ENCODE data around the gene SLC22A14. TPM values are rescaled to one million over a fixed set of nuclear protein-coding genes. Genes with fewer than 3 reads are reported as not detected.

SLC22A14 gene
- total and polyA plus RNA-seq, 10 donors, result 0.04 to 0.60 (median 0.18) TPM; not detected in 6

DNA sequence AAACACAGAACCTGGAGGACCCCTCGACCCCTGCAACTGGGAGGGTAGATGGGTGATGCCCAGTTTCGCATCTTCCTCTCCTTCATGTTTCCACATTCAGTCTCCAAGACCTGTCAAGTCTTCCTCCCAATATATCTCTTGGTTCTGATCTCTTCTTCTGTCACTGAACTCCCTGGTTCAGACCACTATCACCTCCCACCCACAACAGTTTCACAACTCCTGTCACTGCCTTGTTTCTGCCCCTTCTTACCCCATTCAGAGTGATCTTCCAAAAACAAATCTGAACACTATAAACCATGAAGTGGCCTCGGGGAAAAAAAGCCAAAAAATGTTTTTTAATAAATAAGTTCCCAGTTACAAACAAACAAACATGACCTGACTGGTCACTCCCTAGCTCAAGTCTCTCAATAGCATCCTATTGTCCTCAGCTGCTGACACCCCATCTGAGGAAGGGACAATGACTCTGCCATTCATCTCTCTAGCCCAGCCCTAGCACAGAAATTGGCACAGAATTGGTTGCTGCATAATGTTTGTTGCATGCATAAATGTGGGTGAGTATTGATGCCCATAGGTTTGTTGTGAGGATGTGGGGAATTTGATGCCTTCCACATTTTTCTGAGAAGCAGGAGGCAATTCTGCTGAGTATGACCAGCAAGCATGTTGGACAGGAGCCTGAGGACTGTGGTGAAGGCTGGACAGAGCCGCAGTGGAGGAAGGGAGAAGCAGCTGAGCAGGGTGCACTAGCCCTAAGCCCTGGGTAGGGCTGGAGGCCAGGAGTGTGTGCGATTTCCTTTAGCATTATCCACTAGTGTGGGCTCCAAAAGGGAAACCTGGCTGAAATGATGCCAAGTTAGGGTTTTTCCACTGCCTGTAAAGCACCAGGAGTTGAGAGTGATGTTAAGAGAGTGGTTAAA is 52.3 kb downstream of the SLC22A14 start:
- H3K36me3 ChIP-seq, result no peaks in the 10 kb centered on the region
- no peak overlapping the region for H3K4me3 ChIP-seq
- DNase-seq, result no peak
- WGBS, 5 donors, result 72 to 82% (median 78%) methylated on average over 5 of the region's 5 CpGs
- intact Hi-C loops (cut with DNase I; ENCODE audit: low total_unique reads), result no loop called here
- H3K27me3 ChIP-seq (replicated peaks in 1 of 7), result no peaks in the 10 kb centered on the region
- H3K27ac ChIP-seq, result no peak overlapping the region
- no peaks in the 10 kb centered on the region for H3K9me3 ChIP-seq
- no peaks in the 10 kb centered on the region for H3K4me1 ChIP-seq
- TF ChIP-seq, protein P1, sequence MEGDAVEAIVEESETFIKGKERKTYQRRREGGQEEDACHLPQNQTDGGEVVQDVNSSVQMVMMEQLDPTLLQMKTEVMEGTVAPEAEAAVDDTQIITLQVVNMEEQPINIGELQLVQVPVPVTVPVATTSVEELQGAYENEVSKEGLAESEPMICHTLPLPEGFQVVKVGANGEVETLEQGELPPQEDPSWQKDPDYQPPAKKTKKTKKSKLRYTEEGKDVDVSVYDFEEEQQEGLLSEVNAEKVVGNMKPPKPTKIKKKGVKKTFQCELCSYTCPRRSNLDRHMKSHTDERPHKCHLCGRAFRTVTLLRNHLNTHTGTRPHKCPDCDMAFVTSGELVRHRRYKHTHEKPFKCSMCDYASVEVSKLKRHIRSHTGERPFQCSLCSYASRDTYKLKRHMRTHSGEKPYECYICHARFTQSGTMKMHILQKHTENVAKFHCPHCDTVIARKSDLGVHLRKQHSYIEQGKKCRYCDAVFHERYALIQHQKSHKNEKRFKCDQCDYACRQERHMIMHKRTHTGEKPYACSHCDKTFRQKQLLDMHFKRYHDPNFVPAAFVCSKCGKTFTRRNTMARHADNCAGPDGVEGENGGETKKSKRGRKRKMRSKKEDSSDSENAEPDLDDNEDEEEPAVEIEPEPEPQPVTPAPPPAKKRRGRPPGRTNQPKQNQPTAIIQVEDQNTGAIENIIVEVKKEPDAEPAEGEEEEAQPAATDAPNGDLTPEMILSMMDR (IDR thresholded peaks at IDR 0.05 in 8 of 11, conservative IDR thresholded peaks at IDR 0.05 in 3 of 11), result no peak
- TF ChIP-seq POLR2A (IDR thresholded peaks at IDR 0.05), result no peak
- no peak for TF ChIP-seq POLR2AphosphoS5 (IDR thresholded peaks at IDR 0.05)

DNA sequence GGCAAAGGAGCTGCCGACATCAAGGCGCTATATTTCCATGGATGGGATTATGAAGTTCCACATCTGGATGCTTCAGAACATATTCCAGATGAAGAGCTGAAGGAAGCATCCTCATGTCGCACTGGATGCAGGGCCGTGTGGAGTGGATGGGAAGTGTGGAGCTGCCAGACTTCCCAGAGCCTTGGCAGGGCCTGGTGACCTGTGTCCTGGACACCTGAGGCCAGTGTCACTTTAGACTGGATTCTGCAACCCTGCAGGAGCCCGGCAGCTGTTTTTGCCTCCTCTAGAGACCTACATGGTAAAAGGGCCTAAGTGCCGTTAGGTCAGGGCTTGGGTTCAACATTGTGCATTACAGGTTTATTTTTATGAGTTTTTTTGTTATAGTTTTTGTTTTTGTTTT is 53.2 kb downstream of the SLC22A14 start:
- no peaks in the 10 kb centered on the region for H3K9me3 ChIP-seq
- no peak overlapping the region for H3K27ac ChIP-seq
- intact Hi-C loops (cut with DNase I; ENCODE audit: low total_unique reads), result no loop called here
- no peaks in the 10 kb centered on the region for H3K27me3 ChIP-seq (replicated peaks in 1 of 7)
- TF ChIP-seq POLR2AphosphoS5 (IDR thresholded peaks at IDR 0.05), result no peak
- TF ChIP-seq, protein P1 (IDR thresholded peaks at IDR 0.05 in 8 of 11, conservative IDR thresholded peaks at IDR 0.05 in 3 of 11), result no peak
- TF ChIP-seq POLR2A (IDR thresholded peaks at IDR 0.05), result no peak
- H3K4me1 ChIP-seq, result no peaks in the 10 kb centered on the region
- H3K4me3 ChIP-seq, result no peak overlapping the region
- no peaks in the 10 kb centered on the region for H3K36me3 ChIP-seq
- DNase-seq, result no peak
- 77 to 91% (median 83%) methylated on average over 6 of the region's 6 CpGs for WGBS, 5 donors

DNA sequence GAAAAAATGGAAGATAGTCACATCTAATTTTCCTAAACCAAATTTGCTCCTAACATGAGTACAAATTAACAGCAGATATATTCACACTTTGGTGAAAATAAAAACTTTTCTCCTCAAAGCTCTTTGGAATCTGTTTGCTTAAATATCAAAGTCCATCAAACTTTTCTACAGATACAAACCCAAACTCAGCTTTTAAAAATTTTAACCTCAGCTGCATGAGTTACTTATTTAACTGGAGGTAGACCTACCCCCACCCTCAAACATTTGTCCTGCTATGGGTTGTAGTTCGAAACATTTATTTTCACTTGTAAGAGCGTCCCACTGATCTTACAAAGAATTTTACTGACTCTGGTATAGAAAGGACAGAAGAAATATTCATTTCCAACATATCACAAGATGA is 55.6 kb downstream of the SLC22A14 start:
- intact Hi-C loops (cut with DNase I; ENCODE audit: low total_unique reads), result no loop called here
- H3K9me3 ChIP-seq, result peaks cover 0 to 5% (median 0%) of the 10 kb centered on the region in 8 donors
- DNase-seq, result no peak
- H3K4me1 ChIP-seq, result no peaks in the 10 kb centered on the region
- WGBS, 5 donors, result 88 to 95% (median 91%) methylated on average over 2 of the region's 2 CpGs
- no peak overlapping the region for H3K27ac ChIP-seq
- H3K36me3 ChIP-seq, result no peaks in the 10 kb centered on the region
- H3K27me3 ChIP-seq (replicated peaks in 1 of 7), result no peaks in the 10 kb centered on the region
- H3K4me3 ChIP-seq, result no peak overlapping the region
- no peak for TF ChIP-seq POLR2A (IDR thresholded peaks at IDR 0.05)

DNA sequence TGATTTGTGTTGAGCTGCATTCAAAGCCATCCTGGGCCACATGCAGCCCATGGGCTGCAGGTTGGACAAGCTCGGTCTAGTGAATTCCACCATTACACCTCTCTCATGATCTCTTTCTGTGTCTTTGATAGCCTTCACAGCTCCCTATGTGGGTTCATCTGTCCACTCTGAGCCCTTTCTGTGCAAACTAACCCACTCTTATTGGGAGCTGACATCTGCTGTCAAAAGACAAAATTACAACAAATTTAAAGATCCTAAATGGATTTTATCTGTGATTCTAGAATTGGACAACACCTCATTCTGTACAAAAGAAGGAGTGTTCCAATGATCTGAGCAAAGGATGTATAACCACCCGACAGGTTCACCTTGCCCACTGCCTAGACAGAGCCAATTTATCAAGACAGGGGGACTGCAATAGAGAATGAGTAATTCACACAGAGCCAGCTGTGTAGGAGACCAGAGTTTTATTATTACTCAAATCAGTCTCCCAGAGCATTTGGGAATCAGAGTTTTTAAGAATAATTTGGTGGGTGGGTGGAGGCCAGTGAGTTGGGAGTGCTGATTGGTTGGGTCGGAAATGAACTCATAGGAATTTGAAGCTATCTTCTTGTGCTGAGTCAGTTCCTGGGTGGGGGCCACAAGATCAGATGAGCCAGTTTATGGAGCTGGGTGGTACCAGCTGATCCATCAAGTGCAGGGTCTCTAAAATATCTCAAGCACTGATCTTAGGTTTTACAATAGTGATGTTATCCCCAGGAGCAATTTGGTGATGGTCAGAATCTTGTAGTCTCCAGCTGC is 61.9 kb downstream of the SLC22A14 start:
- H3K36me3 ChIP-seq, result no peaks in the 10 kb centered on the region
- H3K27ac ChIP-seq, result no peak overlapping the region
- H3K27me3 ChIP-seq (replicated peaks in 1 of 7), result no peaks in the 10 kb centered on the region
- H3K9me3 ChIP-seq, result peaks cover 0 to 5% (median 0%) of the 10 kb centered on the region in 8 donors
- 89 to 92% (median 91%) methylated on average over 3 of the region's 3 CpGs for WGBS, 5 donors
- DNase-seq, result no peak
- no peak overlapping the region for H3K4me3 ChIP-seq
- TF ChIP-seq POLR2A (IDR thresholded peaks at IDR 0.05) (no peak), POLR2AphosphoS5 (IDR thresholded peaks at IDR 0.05) (no peak)
- TF ChIP-seq, protein P1 (IDR thresholded peaks at IDR 0.05 in 8 of 11, conservative IDR thresholded peaks at IDR 0.05 in 3 of 11), result no peak
- intact Hi-C loops (cut with DNase I; ENCODE audit: low total_unique reads), result no loop called here
- H3K4me1 ChIP-seq, result peaks cover 0 to 31% (median 17%) of the 10 kb centered on the region in 6 donors

All from spleen (tissue), 11 donors.